ENCODE measurements around the gene PRR20B.
"Not testable (repeated sequence)": the region's sequence is repeated elsewhere in the genome, so short reads cannot be mapped to it uniquely, and the experiment has no call there.

PRR20B gene

DNA sequence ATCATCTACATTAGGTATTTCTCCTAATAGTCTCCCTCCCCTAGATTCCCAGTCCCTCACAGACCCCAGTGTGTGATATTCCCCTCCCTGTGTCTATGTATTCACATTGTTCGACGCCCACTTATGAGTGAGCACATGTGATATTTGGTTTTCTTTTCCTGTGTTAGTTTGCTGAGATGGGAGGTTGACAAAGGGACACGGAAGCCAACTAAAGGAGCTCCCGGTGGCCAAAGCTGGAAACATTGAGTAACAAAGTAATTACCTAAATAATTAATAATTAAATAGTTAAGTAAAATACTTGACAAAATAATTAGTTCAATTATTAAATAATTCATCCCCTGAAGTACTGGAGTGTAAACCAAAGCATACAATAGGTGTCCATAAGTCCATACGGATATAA lies 8.3 kb upstream of the PRR20B start:
- Mint-ChIP-seq H3K27me3 (ENCODE audit: low read depth, poor library complexity) (no peaks in the 10 kb centered on the region), H3K4me3 (no peak overlapping the region), H3K9me3 (peaks cover 7% of the 10 kb centered on the region), H3K4me1 (no peaks in the 10 kb centered on the region), H3K36me3 (ENCODE audit: low read depth) (no peaks in the 10 kb centered on the region), H3K27ac (no peak overlapping the region)
- TF ChIP-seq, protein P1, sequence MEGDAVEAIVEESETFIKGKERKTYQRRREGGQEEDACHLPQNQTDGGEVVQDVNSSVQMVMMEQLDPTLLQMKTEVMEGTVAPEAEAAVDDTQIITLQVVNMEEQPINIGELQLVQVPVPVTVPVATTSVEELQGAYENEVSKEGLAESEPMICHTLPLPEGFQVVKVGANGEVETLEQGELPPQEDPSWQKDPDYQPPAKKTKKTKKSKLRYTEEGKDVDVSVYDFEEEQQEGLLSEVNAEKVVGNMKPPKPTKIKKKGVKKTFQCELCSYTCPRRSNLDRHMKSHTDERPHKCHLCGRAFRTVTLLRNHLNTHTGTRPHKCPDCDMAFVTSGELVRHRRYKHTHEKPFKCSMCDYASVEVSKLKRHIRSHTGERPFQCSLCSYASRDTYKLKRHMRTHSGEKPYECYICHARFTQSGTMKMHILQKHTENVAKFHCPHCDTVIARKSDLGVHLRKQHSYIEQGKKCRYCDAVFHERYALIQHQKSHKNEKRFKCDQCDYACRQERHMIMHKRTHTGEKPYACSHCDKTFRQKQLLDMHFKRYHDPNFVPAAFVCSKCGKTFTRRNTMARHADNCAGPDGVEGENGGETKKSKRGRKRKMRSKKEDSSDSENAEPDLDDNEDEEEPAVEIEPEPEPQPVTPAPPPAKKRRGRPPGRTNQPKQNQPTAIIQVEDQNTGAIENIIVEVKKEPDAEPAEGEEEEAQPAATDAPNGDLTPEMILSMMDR (IDR thresholded peaks at IDR 0.05): no peak
- no peak for DNase-seq

DNA sequence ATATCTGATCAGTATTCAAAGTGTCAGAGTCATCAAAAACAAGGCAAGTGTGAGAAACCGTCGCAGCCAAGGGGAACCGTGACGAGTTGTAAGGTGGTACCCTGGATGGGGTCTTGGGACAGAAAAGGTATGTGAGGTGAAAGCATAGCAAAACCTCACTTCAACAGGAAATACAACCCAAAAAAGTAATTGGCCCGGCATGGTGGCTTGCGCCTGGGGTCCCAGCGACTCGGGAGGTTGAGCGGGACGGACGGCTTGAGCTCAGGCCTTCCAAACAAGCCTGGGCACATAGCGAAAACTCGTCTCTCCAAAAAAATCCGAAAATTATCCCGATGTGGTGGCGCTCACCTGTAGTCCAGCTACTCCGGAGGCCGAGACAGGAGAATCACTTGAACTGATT lies 7.5 kb upstream of the PRR20B start:
- not testable (repeated sequence) for H3K4me1 Mint-ChIP-seq; H3K4me3 Mint-ChIP-seq; DNase-seq; H3K36me3 Mint-ChIP-seq (ENCODE audit: low read depth); H3K27me3 Mint-ChIP-seq (ENCODE audit: low read depth, poor library complexity); H3K9me3 Mint-ChIP-seq; H3K27ac Mint-ChIP-seq

DNA sequence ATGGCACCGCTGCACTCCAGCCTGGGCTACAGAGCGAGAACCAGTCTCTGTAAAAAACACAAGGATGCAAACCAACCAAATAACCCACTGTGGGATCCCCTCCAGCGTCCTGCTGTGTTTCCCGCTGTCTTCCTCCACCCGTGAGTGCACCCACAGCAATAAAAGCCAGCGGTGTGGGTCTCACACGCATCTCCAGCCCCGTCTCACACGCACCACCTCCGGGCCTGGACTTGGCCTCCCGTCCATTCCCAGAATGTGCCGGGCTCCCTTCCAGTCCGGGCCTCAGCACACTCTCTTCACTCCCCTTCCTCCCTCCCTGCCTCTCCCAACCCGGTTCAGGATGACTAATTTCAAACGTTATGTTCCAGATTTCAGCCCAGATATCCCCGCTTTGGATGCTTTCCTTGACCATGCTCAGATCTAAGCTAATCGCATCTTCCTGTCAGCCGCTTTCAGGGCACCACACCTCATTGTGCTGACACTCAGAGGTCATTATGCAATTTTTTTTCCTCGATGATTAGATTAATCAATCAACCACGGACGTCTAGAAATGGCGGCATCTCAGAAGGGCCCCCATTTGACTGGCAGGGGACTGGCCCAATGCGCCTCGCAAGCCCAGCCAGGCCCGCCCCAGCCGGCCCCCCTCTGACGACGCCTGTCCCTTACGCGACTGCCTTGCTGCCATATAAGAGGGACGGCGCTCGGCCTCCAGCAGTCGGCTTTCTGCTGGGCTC lies 6.9 kb upstream of the PRR20B start, which contains the start of gene PRR20A:
Gene PRR20A (plus strand): TSS at position 684 of the 734 bp plus-strand sequence. CDS start 387 bp downstream, outside the sequence.
- not testable (repeated sequence) for H3K4me1 Mint-ChIP-seq; H3K4me3 Mint-ChIP-seq; H3K27ac Mint-ChIP-seq; DNase-seq; H3K27me3 Mint-ChIP-seq (ENCODE audit: low read depth, poor library complexity); H3K36me3 Mint-ChIP-seq (ENCODE audit: low read depth); H3K9me3 Mint-ChIP-seq

DNA sequence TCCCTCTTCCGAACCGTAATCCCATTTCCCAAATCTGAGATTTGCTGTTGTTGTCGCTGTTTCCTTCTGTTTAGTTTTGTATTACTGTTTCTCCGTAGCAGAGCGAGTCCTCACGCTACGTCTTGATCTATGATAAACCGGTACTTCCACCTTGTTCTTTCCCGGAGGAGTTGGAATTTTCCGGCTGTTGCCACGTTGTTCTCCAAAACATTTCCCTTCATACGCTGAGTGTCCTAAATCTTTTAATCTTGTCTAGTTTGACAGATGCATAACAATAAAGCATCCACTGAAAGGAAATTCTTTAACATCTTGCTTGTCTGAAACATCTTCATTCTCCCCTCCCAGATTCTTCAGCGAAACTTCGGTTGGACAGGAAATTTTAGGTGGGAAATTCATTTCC lies 818 bp downstream of the PRR20B start:
- H3K4me1 Mint-ChIP-seq; H3K9me3 Mint-ChIP-seq; H3K4me3 Mint-ChIP-seq; H3K27ac Mint-ChIP-seq; H3K36me3 Mint-ChIP-seq (ENCODE audit: low read depth); DNase-seq; H3K27me3 Mint-ChIP-seq (ENCODE audit: low read depth, poor library complexity): not testable (repeated sequence)

DNA sequence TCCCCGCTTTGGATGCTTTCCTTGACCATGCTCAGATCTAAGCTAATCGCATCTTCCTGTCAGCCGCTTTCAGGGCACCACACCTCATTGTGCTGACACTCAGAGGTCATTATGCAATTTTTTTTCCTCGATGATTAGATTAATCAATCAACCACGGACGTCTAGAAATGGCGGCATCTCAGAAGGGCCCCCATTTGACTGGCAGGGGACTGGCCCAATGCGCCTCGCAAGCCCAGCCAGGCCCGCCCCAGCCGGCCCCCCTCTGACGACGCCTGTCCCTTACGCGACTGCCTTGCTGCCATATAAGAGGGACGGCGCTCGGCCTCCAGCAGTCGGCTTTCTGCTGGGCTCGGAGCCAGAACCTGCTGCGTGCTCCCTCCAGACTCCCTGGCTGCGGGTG lies 6.5 kb downstream of the PRR20B start, which contains the start of gene PRR20C:
Gene PRR20C (plus strand): TSS at position 301 of the 400 bp plus-strand sequence. CDS start 387 bp downstream, outside the sequence.
- not testable (repeated sequence) for H3K27me3 Mint-ChIP-seq (ENCODE audit: low read depth, poor library complexity); H3K4me3 Mint-ChIP-seq; H3K36me3 Mint-ChIP-seq (ENCODE audit: low read depth); DNase-seq; H3K9me3 Mint-ChIP-seq; H3K4me1 Mint-ChIP-seq; H3K27ac Mint-ChIP-seq

DNA sequence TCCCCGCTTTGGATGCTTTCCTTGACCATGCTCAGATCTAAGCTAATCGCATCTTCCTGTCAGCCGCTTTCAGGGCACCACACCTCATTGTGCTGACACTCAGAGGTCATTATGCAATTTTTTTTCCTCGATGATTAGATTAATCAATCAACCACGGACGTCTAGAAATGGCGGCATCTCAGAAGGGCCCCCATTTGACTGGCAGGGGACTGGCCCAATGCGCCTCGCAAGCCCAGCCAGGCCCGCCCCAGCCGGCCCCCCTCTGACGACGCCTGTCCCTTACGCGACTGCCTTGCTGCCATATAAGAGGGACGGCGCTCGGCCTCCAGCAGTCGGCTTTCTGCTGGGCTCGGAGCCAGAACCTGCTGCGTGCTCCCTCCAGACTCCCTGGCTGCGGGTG lies 13.0 kb downstream of the PRR20B start, which contains the start of gene PRR20D:
Gene PRR20D (plus strand): TSS at position 301 of the 400 bp plus-strand sequence. CDS start 387 bp downstream, outside the sequence.
- not testable (repeated sequence) for H3K36me3 Mint-ChIP-seq (ENCODE audit: low read depth); DNase-seq; H3K4me3 Mint-ChIP-seq; H3K27me3 Mint-ChIP-seq (ENCODE audit: low read depth, poor library complexity); H3K27ac Mint-ChIP-seq; H3K9me3 Mint-ChIP-seq; H3K4me1 Mint-ChIP-seq

DNA sequence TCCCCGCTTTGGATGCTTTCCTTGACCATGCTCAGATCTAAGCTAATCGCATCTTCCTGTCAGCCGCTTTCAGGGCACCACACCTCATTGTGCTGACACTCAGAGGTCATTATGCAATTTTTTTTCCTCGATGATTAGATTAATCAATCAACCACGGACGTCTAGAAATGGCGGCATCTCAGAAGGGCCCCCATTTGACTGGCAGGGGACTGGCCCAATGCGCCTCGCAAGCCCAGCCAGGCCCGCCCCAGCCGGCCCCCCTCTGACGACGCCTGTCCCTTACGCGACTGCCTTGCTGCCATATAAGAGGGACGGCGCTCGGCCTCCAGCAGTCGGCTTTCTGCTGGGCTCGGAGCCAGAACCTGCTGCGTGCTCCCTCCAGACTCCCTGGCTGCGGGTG lies 19.6 kb downstream of the PRR20B start, which contains the start of gene PRR20E:
Gene PRR20E (plus strand): TSS at position 301 of the 400 bp plus-strand sequence. CDS start 387 bp downstream, outside the sequence.
- not testable (repeated sequence) for DNase-seq; H3K9me3 Mint-ChIP-seq; H3K27me3 Mint-ChIP-seq (ENCODE audit: low read depth, poor library complexity); H3K4me3 Mint-ChIP-seq; H3K4me1 Mint-ChIP-seq; H3K27ac Mint-ChIP-seq; H3K36me3 Mint-ChIP-seq (ENCODE audit: low read depth)

DNA sequence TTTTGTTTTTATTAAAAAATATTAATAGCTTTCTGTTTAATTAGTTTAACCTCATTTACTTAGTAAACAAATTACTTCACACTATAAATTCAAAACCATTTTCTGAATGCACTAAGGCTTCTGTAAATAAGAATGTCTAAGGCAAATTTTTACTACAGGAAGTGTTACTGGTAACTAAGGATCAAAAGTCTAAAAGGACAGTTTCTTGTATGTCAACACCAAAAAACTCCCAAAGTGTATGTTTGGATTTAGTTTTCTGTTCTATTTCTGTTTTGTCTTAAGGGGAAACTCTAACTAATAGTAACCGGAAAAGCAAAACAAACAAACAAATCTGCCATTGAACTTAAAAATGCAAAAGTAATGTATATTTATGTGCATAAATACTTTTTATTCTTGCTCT lies 44.4 kb downstream of the PRR20B start:
- Mint-ChIP-seq H3K36me3 (ENCODE audit: low read depth) (no peaks in the 10 kb centered on the region), H3K27me3 (ENCODE audit: low read depth, poor library complexity) (no peaks in the 10 kb centered on the region), H3K4me1 (no peaks in the 10 kb centered on the region), H3K4me3 (no peak overlapping the region), H3K9me3 (no peaks in the 10 kb centered on the region), H3K27ac (no peak overlapping the region)
- no peak for DNase-seq
- TF ChIP-seq, protein P1 (IDR thresholded peaks at IDR 0.05): no peak

Measured in nephron progenitor cell (in vitro differentiated cells).